Common myeloid progenitor, CD34-positive (primary cell): Measurements from ENCODE around the gene GARIN5B.

Experiments
- CTCF ChIA-PET: fragments of 350-600 bp; sonication (Branson Sonifier 250); formaldehyde crosslinking; loops from one replicate; lab custom pipeline; 2021; ENCODE audit warnings: antibody characterized with exemption; lab: Charles Lee
- POLR2A ChIA-PET: fragments of 350-600 bp; sonication (Branson Sonifier 250); formaldehyde crosslinking; loops from one replicate; lab custom pipeline; 2021; ENCODE audit warnings: antibody characterized with exemption; lab: Charles Lee
- DNase-seq, 3 donors: peaks; one replicate each; pipeline versions ENCODE4 v3.0.0 to v3.0.0-alpha.2; 2013
- H3K27ac ChIP-seq, 2 experiments: 1 replicate in 1 of 2; 2 replicates in 1 of 2; pipeline ENCODE4 v1.7.0; 2013; ENCODE audit warnings: inconsistent platforms in 2 of 2, low read length in 2 of 2, mild to moderate bottlenecking in 2 of 2, low read depth in 1 of 2, moderate library complexity in 1 of 2; ENCODE audit not compliant: severe bottlenecking in 2 of 2, insufficient read depth in 1 of 2, poor library complexity in 1 of 2
- H3K27me3 ChIP-seq, 5 experiments: replicated peaks in 2 of 5; 1 replicate in 3 of 5; 2 replicates in 2 of 5; pipeline versions ENCODE4 v1.6.1 to v1.7.0; 2013; ENCODE audit warnings: low read length in 4 of 5, mild to moderate bottlenecking in 2 of 5, moderate library complexity in 2 of 5, inconsistent platforms in 1 of 5; ENCODE audit not compliant: insufficient read depth in 5 of 5, control insufficient read depth in 4 of 5
- H3K36me3 ChIP-seq, 4 experiments: 1 replicate in 2 of 4; 2 replicates in 2 of 4; pipeline versions ENCODE4 v1.6.1 to v1.7.0; 2013; ENCODE audit warnings: low read length in 3 of 4, control low read depth in 1 of 4, mild to moderate bottlenecking in 1 of 4; ENCODE audit not compliant: control insufficient read depth in 4 of 4, insufficient read depth in 4 of 4
- H3K4me1 ChIP-seq, 4 experiments: 1 replicate in 3 of 4; 2 replicates in 1 of 4; pipeline versions ENCODE4 v1.6.1 to v1.7.1; 2013; ENCODE audit warnings: low read length in 3 of 4, mild to moderate bottlenecking in 3 of 4, control low read depth in 1 of 4, inconsistent platforms in 1 of 4, moderate library complexity in 1 of 4; ENCODE audit not compliant: control insufficient read depth in 4 of 4, insufficient read depth in 4 of 4; ENCODE audit errors: control extremely low read depth in 1 of 4
- H3K4me3 ChIP-seq, 7 experiments: 1 replicate in 4 of 7; 2 replicates in 3 of 7; pipeline versions ENCODE4 v1.5.1 to v1.7.0; 2013; ENCODE audit warnings: mild to moderate bottlenecking in 7 of 7, low read length in 6 of 7, moderate library complexity in 6 of 7, inconsistent platforms in 2 of 7, low read depth in 2 of 7, control low read depth in 1 of 7; ENCODE audit not compliant: insufficient read depth in 4 of 7, control insufficient read depth in 1 of 7; ENCODE audit errors: extremely low read depth in 1 of 7
- H3K9me3 ChIP-seq, 5 experiments: 1 replicate in 4 of 5; 2 replicates in 1 of 5; pipeline versions ENCODE4 v1.6.1 to v1.7.1; 2013; ENCODE audit warnings: low read length in 4 of 5, mild to moderate bottlenecking in 2 of 5, inconsistent platforms in 1 of 5, low read depth in 1 of 5, moderate library complexity in 1 of 5; ENCODE audit not compliant: control insufficient read depth in 4 of 5, insufficient read depth in 2 of 5; ENCODE audit errors: control extremely low read depth in 1 of 5
- WGBS: methylation state at CpG from one replicate; pipeline ENCODE4 v1.1.5; 2013; ENCODE audit not compliant: insufficient coverage; 5-methylcytosine and 5-hydroxymethylcytosine counted together

GARIN5B gene

GRCh38 chr19:55376241-55376933, 13.3 kb upstream of the GARIN5B start, which contains the start of gene TMEM190:
Gene TMEM190, plus strand, starts transcription at chr19:55376826. Its CDS starts 28 bp downstream, at chr19:55376854.
- no peak for DNase-seq
- no peak within 1 kb of the TSS for H3K4me3 ChIP-seq
- WGBS, result 67% methylated on average over 15 of the region's 21 CpGs
- H3K4me1 ChIP-seq, result peaks cover 0 to 14% (median 12%) of the 10 kb centered on the region in 4 experiments
- peaks cover 0 to 61% (median 12%) of the 10 kb centered on the region in 5 experiments for H3K27me3 ChIP-seq
- no peak within 1 kb of the TSS for H3K27ac ChIP-seq
- no peaks in the 10 kb centered on the region for H3K9me3 ChIP-seq
- no peaks in the 10 kb centered on the region for H3K36me3 ChIP-seq
- ChIA-PET POLR2A (no interaction called here), CTCF (no interaction called here)

DNA sequence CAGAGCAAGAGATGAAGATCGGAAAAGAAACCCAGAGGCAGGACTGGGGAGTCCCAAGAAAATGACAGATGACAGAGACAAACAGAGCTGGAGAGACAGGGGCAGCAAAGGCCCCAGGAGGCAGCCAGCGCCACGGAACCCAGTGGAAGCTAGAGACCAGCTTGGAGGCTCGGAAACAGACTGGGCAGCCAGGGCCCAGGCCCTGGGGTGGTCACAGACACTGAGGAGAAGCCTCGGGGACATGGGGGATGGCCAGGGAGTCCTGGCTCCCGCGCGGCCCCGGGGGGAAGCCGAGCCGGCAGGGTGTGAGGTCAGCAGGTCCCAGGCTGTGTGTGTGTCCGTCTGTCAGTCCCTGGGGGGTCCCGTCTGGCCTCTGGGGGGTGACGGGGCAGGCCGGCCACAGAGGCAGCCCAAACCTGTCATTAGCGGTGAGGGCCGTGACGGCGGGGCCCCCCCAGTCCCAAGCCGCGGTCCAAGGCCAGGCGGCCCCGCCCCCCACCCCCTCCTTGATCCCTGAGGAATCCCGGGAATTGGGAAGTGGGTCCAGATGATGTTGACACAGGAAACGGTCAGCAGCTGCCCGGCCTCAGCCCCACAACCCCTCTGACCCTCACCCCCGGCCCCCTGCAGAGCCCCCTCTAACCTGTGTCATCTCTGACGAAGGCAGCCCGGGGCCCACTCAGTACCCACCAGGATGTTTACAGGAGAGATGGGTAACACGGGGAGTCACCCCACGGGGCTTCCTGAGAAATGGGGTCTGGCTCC, 11.1 kb upstream of the GARIN5B start:
- H3K9me3 ChIP-seq, result no peaks in the 10 kb centered on the region
- ChIA-PET POLR2A (no interaction called here), CTCF (interaction anchor here (0.6 to 1.3 kb wide), 2 partner anchors 10 to 85 kb away, joined by 3 to 4 read pairs; no protein-coding TSS in a partner anchor)
- WGBS, result 48% methylated on average over 14 of the region's 31 CpGs
- H3K27ac ChIP-seq, result no peak overlapping the region
- peaks cover 0 to 22% (median 18%) of the 10 kb centered on the region in 4 experiments for H3K4me1 ChIP-seq
- no peak overlapping the region for H3K4me3 ChIP-seq
- DNase-seq, result no peak
- peaks cover 0 to 81% (median 19%) of the 10 kb centered on the region in 5 experiments for H3K27me3 ChIP-seq
- H3K36me3 ChIP-seq, result no peaks in the 10 kb centered on the region

GRCh38 chr19:55373306-55373992, 10.4 kb upstream of the GARIN5B start:
- H3K4me1 ChIP-seq, result peaks cover 0 to 27% (median 20%) of the 10 kb centered on the region in 4 experiments
- peaks cover 0 to 89% (median 19%) of the 10 kb centered on the region in 5 experiments for H3K27me3 ChIP-seq
- no peaks in the 10 kb centered on the region for H3K36me3 ChIP-seq
- no peaks in the 10 kb centered on the region for H3K9me3 ChIP-seq
- CTCF ChIA-PET, result interaction anchor here (0.6 to 1.2 kb wide), 3 partner anchors 10 to 84 kb away, joined by 3 to 5 read pairs (median 3); partner anchors contain the start of gene GARIN5B
- WGBS, result 63% methylated on average over 4 of the region's 9 CpGs
- H3K27ac ChIP-seq, result no peak overlapping the region
- POLR2A ChIA-PET, result interaction anchor here (1.4 kb wide), 1 partner anchor 10 kb away, joined by 4 read pairs; the partner anchor contains the start of gene TMEM238
- no peak overlapping the region for H3K4me3 ChIP-seq
- no peak for DNase-seq

DNA sequence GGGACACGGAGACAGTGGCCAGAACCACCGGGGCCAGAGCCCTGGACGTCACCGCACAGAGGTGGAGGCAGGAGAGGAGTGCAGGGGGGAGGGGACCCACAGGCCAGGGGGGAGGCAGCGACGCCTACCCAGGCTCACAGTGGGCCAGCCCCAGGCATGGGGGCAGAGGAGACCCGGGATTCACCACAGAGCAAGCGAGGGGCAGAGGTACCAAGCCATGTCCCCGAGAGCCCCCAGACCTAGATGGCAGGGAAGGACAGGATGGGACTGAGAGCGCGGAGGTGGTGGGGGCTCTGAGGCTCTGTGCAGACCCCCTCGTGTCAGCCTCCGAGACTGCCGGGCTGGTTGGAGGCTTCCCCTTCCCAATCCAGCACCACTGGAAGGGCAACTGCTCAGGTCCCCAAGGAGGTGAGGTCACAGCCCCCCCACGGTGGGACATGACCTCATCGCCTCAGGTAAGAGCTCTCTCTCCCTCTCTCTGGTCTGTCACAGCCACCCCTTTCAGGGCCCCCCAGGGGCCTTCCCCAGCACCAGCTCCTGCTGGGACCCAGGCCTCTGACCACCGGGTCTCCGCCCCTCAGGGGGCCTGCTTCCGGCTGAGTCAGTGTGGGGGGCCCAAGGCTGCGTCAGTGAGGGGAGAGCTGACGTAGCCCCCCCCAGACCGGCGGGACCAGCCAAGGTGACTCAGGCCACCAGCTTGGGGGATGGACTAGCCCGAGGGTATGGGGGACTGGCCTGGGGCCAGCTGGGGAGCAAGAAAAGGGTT, 9.4 kb upstream of the GARIN5B start:
- H3K27me3 ChIP-seq, result peaks cover 0 to 92% (median 21%) of the 10 kb centered on the region in 5 experiments
- POLR2A ChIA-PET, result interaction anchor here (0.7 to 1.4 kb wide), 2 partner anchors 11 to 118 kb away, joined by 3 to 4 read pairs; partner anchors contain the start of gene TMEM238

DNA sequence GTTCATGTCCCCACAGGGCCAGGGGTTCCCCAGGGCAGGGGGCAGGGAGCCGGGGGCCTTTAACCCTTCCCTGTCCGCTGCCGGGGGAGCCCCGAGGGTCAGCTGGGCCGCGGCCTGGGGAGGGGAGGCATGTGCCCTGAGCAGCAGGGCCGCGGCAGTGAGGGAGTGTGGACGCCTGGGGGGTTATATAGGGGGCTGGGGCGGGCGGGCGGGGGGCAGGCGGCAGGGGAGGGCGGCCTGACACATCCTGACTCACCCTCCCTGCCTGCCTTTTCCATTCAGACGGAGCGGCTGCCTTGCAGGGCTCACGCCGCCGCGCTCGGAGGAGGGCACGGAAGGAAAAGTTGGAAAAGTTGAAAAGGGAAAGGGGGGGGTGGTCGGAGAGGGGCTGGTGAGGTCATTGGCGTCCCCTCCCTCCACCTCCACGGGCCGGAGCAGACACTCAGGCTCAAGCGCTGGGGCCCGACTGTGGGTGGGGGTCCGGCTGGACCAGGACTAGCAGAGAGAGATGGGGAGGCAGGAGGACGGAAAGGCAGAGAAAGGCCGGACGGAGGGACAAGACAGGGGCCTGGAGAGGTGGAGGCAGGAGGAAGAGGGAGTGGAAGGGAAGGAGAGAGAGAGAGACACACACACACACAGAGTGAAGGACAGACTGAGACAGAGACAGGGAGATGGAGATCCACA, 7.4 kb upstream of the GARIN5B start, which contains the start of gene IL11:
Gene IL11 (minus strand): TSS at position 159 of the 684 bp plus-strand sequence. CDS start 153 bp downstream, at position 6.
- ChIA-PET CTCF (interaction anchor here (1.3 kb wide), 1 partner anchor 48 kb away, joined by 3 read pairs; no protein-coding TSS in a partner anchor), POLR2A (no interaction called here)
- Histone ChIP-seq H3K4me1 (peaks cover 0 to 27% (median 20%) of the 10 kb centered on the region in 4 experiments), H3K9me3 (no peaks in the 10 kb centered on the region), H3K36me3 (no peaks in the 10 kb centered on the region), H3K27me3 (peaks cover 0 to 77% (median 18%) of the 10 kb centered on the region in 5 experiments), H3K4me3 (peak within 1 kb of the TSS in 3 of 7 experiments; percentile 26 to 57 (median 36)), H3K27ac (no peak within 1 kb of the TSS)
- 17% methylated on average over 5 of the region's 32 CpGs for WGBS
- no peak for DNase-seq

More for the DNA sequence above, 9.4 kb upstream of the GARIN5B start:
- no peak overlapping the region for H3K27ac ChIP-seq
- peaks cover 0 to 27% (median 20%) of the 10 kb centered on the region in 4 experiments for H3K4me1 ChIP-seq
- H3K36me3 ChIP-seq, result no peaks in the 10 kb centered on the region
- H3K4me3 ChIP-seq, result no peak overlapping the region
- 52% methylated on average over 9 of the region's 24 CpGs for WGBS
- CTCF ChIA-PET, result interaction anchor here (1.1 to 1.2 kb wide), 2 partner anchors 9 to 79 kb away, joined by 3 to 5 read pairs; partner anchors contain the start of gene GARIN5B
- no peaks in the 10 kb centered on the region for H3K9me3 ChIP-seq
- DNase-seq, result peak; percentile 69 to 88 (median 86)
